SK-N-SH treated with all-trans-retinoic acid at 6 μM for 48 hours (cell line): ENCODE measurements around the gene C19orf53.

Source experiments
- ATAC-seq: fragments of 200-7000 bp; cut with Tn5 transposase; 3 replicates; pipeline ENCODE4 v1.9.1; 2020; ENCODE audit warnings: mild to moderate bottlenecking, moderate library complexity
- ARNTL ChIP-seq: fragments of 450-650 bp; formaldehyde crosslinking; IDR thresholded peaks from 2 replicates; pipeline ENCODE4 v1.5.0; 2020; ENCODE audit warnings: low read depth, mild to moderate bottlenecking, moderate library complexity, borderline replicate concordance
- BACH2 ChIP-seq: fragments of 250-450 bp; sonication (Bioruptor Pico); IDR thresholded peaks from 2 replicates; pipeline ENCODE4 v1.9.0; 2021; ENCODE audit warnings: mild to moderate bottlenecking, borderline replicate concordance
- CREB5 ChIP-seq: fragments of 250-450 bp; sonication (Bioruptor Pico); IDR thresholded peaks from 2 replicates; pipeline ENCODE4 v1.5.1; 2020; ENCODE audit warnings: low read depth, mild to moderate bottlenecking, moderate library complexity
- CSDC2 ChIP-seq: fragments of 250-450 bp; sonication (Bioruptor Pico); IDR thresholded peaks from 2 replicates; pipeline ENCODE4 v1.5.0; 2020; ENCODE audit warnings: mild to moderate bottlenecking, moderate library complexity
- CSRNP3 ChIP-seq: fragments of 250-450 bp; sonication (Bioruptor Pico); IDR thresholded peaks from 2 replicates; pipeline ENCODE4 v1.5.1; 2021; ENCODE audit warnings: mild to moderate bottlenecking, moderate library complexity
- ESRRG ChIP-seq: fragments of 250-450 bp; sonication (Bioruptor Pico); IDR thresholded peaks from 2 replicates; pipeline ENCODE4 v1.6.1; 2021; ENCODE audit warnings: mild to moderate bottlenecking
- GLIS3 ChIP-seq: fragments of 250-450 bp; sonication (Bioruptor Pico); IDR thresholded peaks from 2 replicates; pipeline ENCODE4 v1.5.0; 2020; ENCODE audit warnings: mild to moderate bottlenecking, moderate library complexity
- ISL1 ChIP-seq: fragments of 250-450 bp; sonication (Bioruptor Pico); IDR thresholded peaks from 2 replicates; pipeline ENCODE4 v2.1.2; 2022; ENCODE audit warnings: mild to moderate bottlenecking, moderate library complexity
- PATZ1 ChIP-seq: fragments of 250-450 bp; sonication (Bioruptor Pico); IDR thresholded peaks from 2 replicates; pipeline ENCODE4 v1.8.0; 2020; ENCODE audit warnings: mild to moderate bottlenecking, moderate library complexity, borderline replicate concordance
- POU6F1 ChIP-seq: fragments of 250-450 bp; sonication (Bioruptor Pico); IDR thresholded peaks from 2 replicates; pipeline ENCODE4 v1.8.0; 2021; ENCODE audit warnings: low read depth, mild to moderate bottlenecking, moderate library complexity, borderline replicate concordance
- PPARA ChIP-seq: fragments of 250-450 bp; sonication (Bioruptor Pico); IDR thresholded peaks from 2 replicates; pipeline ENCODE4 v1.5.0; 2020; ENCODE audit warnings: mild to moderate bottlenecking, borderline replicate concordance
- SNAI2 ChIP-seq: fragments of 250-450 bp; sonication (Bioruptor Pico); IDR thresholded peaks from 2 replicates; pipeline ENCODE4 v1.5.0; 2020; ENCODE audit warnings: mild to moderate bottlenecking, moderate library complexity
- TOX ChIP-seq: fragments of 250-450 bp; sonication (Bioruptor Pico); IDR thresholded peaks from 2 replicates; pipeline ENCODE4 v1.8.0; 2021; ENCODE audit warnings: mild to moderate bottlenecking, moderate library complexity, borderline replicate concordance
- TSHZ2 ChIP-seq: fragments of 250-450 bp; sonication (Bioruptor Pico); IDR thresholded peaks from 2 replicates; pipeline ENCODE4 v1.5.0; 2020; ENCODE audit warnings: mild to moderate bottlenecking, moderate library complexity
- ZC3H10 ChIP-seq: fragments of 250-450 bp; sonication (Bioruptor Pico); IDR thresholded peaks from 2 replicates; pipeline ENCODE4 v1.5.1; 2021; ENCODE audit warnings: mild to moderate bottlenecking, moderate library complexity
- ZFP3 ChIP-seq: fragments of 250-450 bp; sonication (Bioruptor Pico); IDR thresholded peaks from 2 replicates; pipeline ENCODE4 v1.5.0; 2020; ENCODE audit warnings: mild to moderate bottlenecking, moderate library complexity
- ZFP30 ChIP-seq: fragments of 450-650 bp; formaldehyde crosslinking; IDR thresholded peaks from 2 replicates; pipeline ENCODE4 v1.5.0; 2022; ENCODE audit warnings: mild to moderate bottlenecking, moderate library complexity
- ZNF565 ChIP-seq: fragments of 450-650 bp; formaldehyde crosslinking; conservative IDR thresholded peaks from 2 replicates; pipeline ENCODE4 v1.5.0; 2020; ENCODE audit warnings: low read depth, mild to moderate bottlenecking, moderate library complexity
- ZNF70 ChIP-seq: fragments of 450-650 bp; formaldehyde crosslinking; IDR thresholded peaks from 2 replicates; pipeline ENCODE4 v1.5.0; 2020; ENCODE audit warnings: mild to moderate bottlenecking, moderate library complexity
- ZNF8 ChIP-seq: fragments of 450-650 bp; formaldehyde crosslinking; IDR thresholded peaks from 2 replicates; pipeline ENCODE4 v1.5.0; 2020; ENCODE audit warnings: mild to moderate bottlenecking, moderate library complexity

Gene C19orf53

GRCh38 chr19:13806728-13807127, 32.5 kb downstream of the C19orf53 start:
- ATAC-seq, result no peak
- TF ChIP-seq CREB5 (no peak), TSHZ2 (CRISPR knock-in tag) (no peak), ARNTL (CRISPR knock-in tag) (no peak), ZNF565 (CRISPR knock-in tag) (no peak), ZFP3 (no peak), PATZ1 (CRISPR knock-in tag) (no peak), SNAI2 (CRISPR knock-in tag) (no peak), ISL1 (CRISPR knock-in tag) (no peak), GLIS3 (no peak), CSDC2 (CRISPR knock-in tag) (no peak), ESRRG (CRISPR knock-in tag) (no peak), ZNF70 (CRISPR knock-in tag) (no peak), ZFP30 (CRISPR knock-in tag) (no peak), CSRNP3 (CRISPR knock-in tag) (no peak), TOX (CRISPR knock-in tag) (no peak), PPARA (no peak), POU6F1 (no peak)

GRCh38 chr19:13807421-13808021, 33.3 kb downstream of the C19orf53 start:
- ATAC-seq, result no peak

More at GRCh38 chr19:13807421-13808021, 33.3 kb downstream of the C19orf53 start:
- no peak for TF ChIP-seq ESRRG (CRISPR knock-in tag)
- TF ChIP-seq TOX (CRISPR knock-in tag), result no peak
- TF ChIP-seq CSRNP3 (CRISPR knock-in tag), result no peak
- TF ChIP-seq ZC3H10 (CRISPR knock-in tag), result no peak
- TF ChIP-seq ZNF8 (CRISPR knock-in tag), result no peak
- TF ChIP-seq PATZ1 (CRISPR knock-in tag), result no peak
- TF ChIP-seq ISL1 (CRISPR knock-in tag), result no peak
- no peak for TF ChIP-seq POU6F1
- no peak for TF ChIP-seq PPARA
- TF ChIP-seq BACH2 (CRISPR knock-in tag), result no peak
- TF ChIP-seq CREB5, result no peak
